Type B pancreatic cell (in vitro differentiated cells): Measurements from ENCODE around the gene BLZF1. TPM values are rescaled to one million over a fixed set of nuclear protein-coding genes. Genes with fewer than 3 reads are reported as not detected.
A peak's percentile ranks its signal among the peaks of the same experiment; 100 is the strongest.

Experiments
- DNase-seq: peaks from one replicate; pipeline ENCODE4 v3.0.0; 2021; ENCODE audit warnings: mixed read lengths; ENCODE audit not compliant: unreplicated experiment; ENCODE audit errors: extremely low spot score
- H3K27ac Mint-ChIP-seq: 2 replicates; pipeline ENCODE4 v1.8.0; 2021; ENCODE audit warnings: mild to moderate bottlenecking, mixed read lengths
- H3K27me3 Mint-ChIP-seq: 2 replicates; pipeline ENCODE4 v1.8.0; 2021; ENCODE audit warnings: mixed read lengths
- H3K36me3 Mint-ChIP-seq: 2 replicates; pipeline ENCODE4 v1.8.0; 2021; ENCODE audit warnings: mixed read lengths
- H3K4me1 Mint-ChIP-seq: one replicate; pipeline ENCODE4 v1.8.0; 2021; ENCODE audit warnings: mixed read lengths; ENCODE audit not compliant: unreplicated experiment
- H3K4me3 Mint-ChIP-seq: 2 replicates; pipeline ENCODE4 v1.8.0; 2021; ENCODE audit warnings: mild to moderate bottlenecking, mixed read lengths
- H3K9me3 Mint-ChIP-seq: 2 replicates; pipeline ENCODE4 v1.8.0; 2021; ENCODE audit warnings: mixed read lengths
- total RNA-seq: library from RNA; stranded (reverse); gene quantifications from 2 replicates; pipeline ENCODE4 v1.2.1, GENCODE V29; 2021; ENCODE audit warnings: low replicate concordance
- TF ChIP-seq, protein P1 (sequence below): fragments of 200-600 bp; sonication (generic); conservative IDR thresholded peaks from 2 replicates; pipeline ENCODE4 v1.5.0; 2021; ENCODE audit warnings: antibody characterized with exemption, mild to moderate bottlenecking

BLZF1 gene
- total RNA-seq, 1 donor from 2014 or later, result 20.3 TPM

DNA sequence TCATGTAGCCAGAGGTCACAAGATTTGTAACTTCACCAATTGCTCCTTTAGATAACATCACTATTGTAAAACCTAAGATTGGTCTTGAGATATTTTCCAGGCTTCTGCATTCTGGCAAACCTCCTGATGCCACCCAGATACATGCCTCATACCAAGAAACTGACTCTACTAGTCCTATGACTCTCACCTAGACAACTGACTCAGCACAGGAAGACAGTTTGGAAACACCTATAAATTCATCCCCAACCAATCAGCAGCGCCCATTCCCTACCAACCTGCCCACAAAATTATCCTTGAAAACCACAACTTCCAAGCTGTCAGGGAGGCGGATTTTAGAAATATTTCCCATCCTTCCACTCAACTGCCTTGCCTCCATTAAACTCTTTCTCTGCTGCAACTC, 3.0 kb upstream of the BLZF1 start:
- H3K4me3 Mint-ChIP-seq, result peak overlapping the region; percentile 32
- no peaks in the 10 kb centered on the region for H3K27me3 Mint-ChIP-seq
- no peak for DNase-seq
- no peaks in the 10 kb centered on the region for H3K4me1 Mint-ChIP-seq
- no peak overlapping the region for H3K27ac Mint-ChIP-seq
- TF ChIP-seq, protein P1, sequence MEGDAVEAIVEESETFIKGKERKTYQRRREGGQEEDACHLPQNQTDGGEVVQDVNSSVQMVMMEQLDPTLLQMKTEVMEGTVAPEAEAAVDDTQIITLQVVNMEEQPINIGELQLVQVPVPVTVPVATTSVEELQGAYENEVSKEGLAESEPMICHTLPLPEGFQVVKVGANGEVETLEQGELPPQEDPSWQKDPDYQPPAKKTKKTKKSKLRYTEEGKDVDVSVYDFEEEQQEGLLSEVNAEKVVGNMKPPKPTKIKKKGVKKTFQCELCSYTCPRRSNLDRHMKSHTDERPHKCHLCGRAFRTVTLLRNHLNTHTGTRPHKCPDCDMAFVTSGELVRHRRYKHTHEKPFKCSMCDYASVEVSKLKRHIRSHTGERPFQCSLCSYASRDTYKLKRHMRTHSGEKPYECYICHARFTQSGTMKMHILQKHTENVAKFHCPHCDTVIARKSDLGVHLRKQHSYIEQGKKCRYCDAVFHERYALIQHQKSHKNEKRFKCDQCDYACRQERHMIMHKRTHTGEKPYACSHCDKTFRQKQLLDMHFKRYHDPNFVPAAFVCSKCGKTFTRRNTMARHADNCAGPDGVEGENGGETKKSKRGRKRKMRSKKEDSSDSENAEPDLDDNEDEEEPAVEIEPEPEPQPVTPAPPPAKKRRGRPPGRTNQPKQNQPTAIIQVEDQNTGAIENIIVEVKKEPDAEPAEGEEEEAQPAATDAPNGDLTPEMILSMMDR, result no peak
- H3K36me3 Mint-ChIP-seq, result peaks cover 4% of the 10 kb centered on the region
- H3K9me3 Mint-ChIP-seq, result peaks cover 5% of the 10 kb centered on the region

DNA sequence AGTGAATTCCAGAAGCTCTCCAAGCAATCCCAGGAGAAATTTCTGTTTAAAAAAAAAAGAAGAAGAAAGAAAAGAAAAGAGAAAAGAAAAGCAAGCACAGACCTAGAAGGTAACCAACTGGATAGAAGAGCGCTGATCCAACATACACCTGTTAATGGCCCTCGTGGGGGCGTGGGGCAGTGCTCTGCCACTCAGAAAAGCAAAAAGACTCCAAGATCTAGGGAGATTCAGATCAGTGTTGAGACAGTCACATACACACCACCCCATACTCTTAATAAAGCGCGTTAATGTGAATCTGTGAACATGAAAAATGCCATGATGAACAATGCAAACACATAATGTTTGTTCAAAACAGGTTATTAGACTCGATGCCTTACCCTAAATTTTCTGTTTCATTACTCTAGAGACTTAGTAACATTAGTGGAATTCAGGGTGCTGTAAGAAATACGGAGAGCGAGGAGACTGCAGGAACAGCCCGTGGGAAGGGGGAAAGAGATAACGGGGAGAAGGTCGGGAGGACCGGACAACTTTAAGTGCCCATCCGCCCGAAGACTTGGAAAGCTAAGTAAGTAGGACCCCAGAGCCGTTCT, 804 bp upstream of the BLZF1 start:
- H3K27me3 Mint-ChIP-seq, result no peaks in the 10 kb centered on the region
- H3K9me3 Mint-ChIP-seq, result peaks cover 5% of the 10 kb centered on the region
- H3K27ac Mint-ChIP-seq, result no peak overlapping the region
- peaks cover 9% of the 10 kb centered on the region for H3K36me3 Mint-ChIP-seq
- H3K4me1 Mint-ChIP-seq, result no peaks in the 10 kb centered on the region
- TF ChIP-seq, protein P1, result no peak
- DNase-seq, result no peak
- H3K4me3 Mint-ChIP-seq, result no peak overlapping the region

DNA sequence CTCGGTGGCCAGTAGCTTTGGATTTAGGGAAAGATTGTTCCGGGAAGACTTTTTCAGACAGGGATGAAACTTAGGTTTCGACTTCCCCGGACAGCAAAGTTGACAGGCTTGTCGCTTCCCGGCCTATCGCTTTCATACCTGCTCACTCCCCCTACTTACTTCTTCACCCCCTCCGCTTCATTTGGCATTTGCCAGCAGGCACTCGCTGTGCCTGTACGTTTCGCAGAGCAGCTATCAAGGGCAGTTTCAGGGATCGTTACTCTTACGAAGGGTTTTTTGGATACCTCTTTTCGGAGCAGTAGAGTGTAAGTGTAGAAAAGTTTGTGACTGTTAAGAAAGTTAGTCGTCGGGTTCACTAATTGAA, 393 bp downstream of the BLZF1 start:
- no peaks in the 10 kb centered on the region for H3K27me3 Mint-ChIP-seq
- H3K9me3 Mint-ChIP-seq, result peaks cover 5% of the 10 kb centered on the region
- TF ChIP-seq, protein P1, result no peak
- H3K4me3 Mint-ChIP-seq, result no peak overlapping the region
- H3K36me3 Mint-ChIP-seq, result peaks cover 9% of the 10 kb centered on the region
- no peaks in the 10 kb centered on the region for H3K4me1 Mint-ChIP-seq
- DNase-seq, result no peak
- no peak overlapping the region for H3K27ac Mint-ChIP-seq

DNA sequence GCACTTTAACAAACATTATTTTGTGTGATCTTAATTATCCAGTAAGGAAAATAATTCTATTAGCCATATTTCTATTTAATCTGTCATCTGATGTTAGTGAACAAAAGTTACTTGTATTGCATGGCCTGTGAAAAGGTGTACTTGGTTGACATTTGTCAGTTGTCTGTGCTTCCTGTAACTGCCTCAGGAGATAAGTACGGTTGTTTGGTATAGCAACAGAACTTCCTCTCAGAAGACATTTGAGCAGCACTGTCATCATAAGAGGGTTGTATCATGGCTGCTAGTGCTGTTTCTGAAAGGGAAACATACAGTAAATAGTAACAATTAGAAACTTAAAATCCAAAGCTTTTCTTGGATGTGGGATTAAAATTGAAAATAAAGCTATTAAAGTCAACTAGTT, 3.4 kb downstream of the BLZF1 start:
- Mint-ChIP-seq H3K4me3 (no peak overlapping the region), H3K27me3 (no peaks in the 10 kb centered on the region), H3K27ac (no peak overlapping the region), H3K36me3 (peaks cover 5% of the 10 kb centered on the region), H3K4me1 (no peaks in the 10 kb centered on the region), H3K9me3 (no peaks in the 10 kb centered on the region)
- TF ChIP-seq, protein P1, result no peak
- no peak for DNase-seq

DNA sequence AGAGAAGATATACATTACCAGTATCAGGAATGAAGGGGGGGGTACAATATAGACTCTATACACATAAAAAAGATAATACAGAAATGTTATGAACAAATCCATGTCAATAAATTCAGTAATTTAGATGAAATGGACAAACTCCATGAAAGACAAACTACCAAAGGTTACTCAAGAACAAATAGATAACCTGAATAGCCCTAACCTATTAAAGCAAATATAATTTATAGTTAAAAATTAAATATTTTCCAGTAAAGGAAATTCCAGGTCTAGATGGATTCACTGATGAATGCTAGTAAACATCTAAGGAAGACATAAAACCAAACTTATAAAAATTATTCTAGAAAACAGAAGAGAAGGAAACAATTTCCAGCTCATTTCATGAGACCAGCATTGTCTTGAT, 13.2 kb downstream of the BLZF1 start:
- Mint-ChIP-seq H3K4me1 (no peaks in the 10 kb centered on the region), H3K4me3 (no peak overlapping the region), H3K27me3 (no peaks in the 10 kb centered on the region), H3K27ac (no peak overlapping the region), H3K36me3 (peaks cover 32% of the 10 kb centered on the region), H3K9me3 (no peaks in the 10 kb centered on the region)
- TF ChIP-seq, protein P1, result no peak
- DNase-seq, result no peak

DNA sequence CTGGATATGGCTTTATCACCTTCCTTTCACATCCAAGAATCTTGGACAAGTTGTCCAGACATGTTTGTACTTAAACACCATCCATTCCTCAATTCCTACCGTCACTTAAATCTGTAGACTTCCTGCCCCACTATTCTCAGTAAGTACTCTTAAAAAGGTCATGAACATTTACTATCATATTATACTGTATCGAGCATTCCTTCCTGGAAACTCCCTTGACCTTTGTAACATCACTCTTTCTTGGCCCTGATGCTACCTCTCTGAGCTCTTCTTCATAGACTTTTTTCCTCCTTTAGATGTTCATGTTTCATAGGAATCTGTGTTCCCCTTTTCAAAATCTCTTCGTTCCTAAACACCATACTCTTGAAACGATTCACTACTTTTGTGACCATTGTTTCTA, 15.5 kb downstream of the BLZF1 start:
- Mint-ChIP-seq H3K36me3 (peaks cover 23% of the 10 kb centered on the region), H3K4me3 (no peak overlapping the region), H3K9me3 (no peaks in the 10 kb centered on the region), H3K4me1 (no peaks in the 10 kb centered on the region), H3K27ac (no peak overlapping the region), H3K27me3 (no peaks in the 10 kb centered on the region)
- TF ChIP-seq, protein P1, result no peak
- DNase-seq, result no peak
